Tibial nerve (tissue), 4 donors: ENCODE measurements around the gene TCF7. TPM values are rescaled to one million over a fixed set of nuclear protein-coding genes. Genes with fewer than 3 reads are reported as not detected.

Source experiments
- DNase-seq, 2 donors: peaks; one replicate each; pipeline ENCODE4 v3.0.0-alpha.2; 2019; ENCODE audit warnings: low spot score in 2 of 2
- H3K27ac ChIP-seq, 4 donors: fragments of 200-600 bp; sonication (generic) in 3 of 4; one replicate each; pipeline ENCODE4 v1.5.1; 2017 to 2019; ENCODE audit warnings: mild to moderate bottlenecking in 1 of 4
- H3K27me3 ChIP-seq, 2 donors: fragments of 200-600 bp; sonication (generic) in 1 of 2; one replicate each; pipeline versions ENCODE4 v1.5.1 to v1.6.0; 2017 to 2019
- H3K36me3 ChIP-seq, 3 donors: fragments of 200-600 bp; sonication (generic); one replicate each; pipeline ENCODE4 v1.5.1; 2018 to 2019
- H3K4me1 ChIP-seq, 4 donors: fragments of 200-600 bp; sonication (generic) in 3 of 4; one replicate each; pipeline ENCODE4 v1.5.1; 2017 to 2019
- H3K4me3 ChIP-seq, 4 donors: fragments of 200-600 bp; sonication (generic) in 3 of 4; one replicate each; pipeline ENCODE4 v1.5.1; 2017 to 2019; ENCODE audit warnings: mild to moderate bottlenecking in 1 of 4, moderate library complexity in 1 of 4
- H3K9me3 ChIP-seq, 4 donors: fragments of 200-600 bp; sonication (generic) in 3 of 4; one replicate each; pipeline ENCODE4 v1.5.1; 2017 to 2019
- EP300 ChIP-seq, 2 donors: sonication (generic); formaldehyde crosslinking; IDR thresholded peaks; one replicate each; pipeline ENCODE4 v1.6.1; 2017; ENCODE audit warnings: antibody characterized with exemption in 2 of 2, mild to moderate bottlenecking in 1 of 2
- POLR2A ChIP-seq, 2 donors: fragments of 450-650 bp; IDR thresholded peaks; one replicate each; pipeline ENCODE4 v1.6.1; 2017; ENCODE audit warnings: antibody characterized with exemption in 2 of 2, mild to moderate bottlenecking in 2 of 2, moderate library complexity in 2 of 2
- WGBS, 2 donors: methylation state at CpG; one replicate each; pipeline ENCODE4 v1.1.5; 2018; 5-methylcytosine and 5-hydroxymethylcytosine counted together
- total RNA-seq, 4 donors: library from RNA; depleted of rRNA; stranded (reverse); fragments of >200 nt; gene quantifications; one replicate each; pipeline ENCODE4 v1.1.0, GENCODE V29; 2016
- TF ChIP-seq, protein P1 (sequence below), 5 experiments: fragments of 200-600 bp in 3 of 5; fragments of 450-650 bp in 2 of 5; sonication (generic) in 3 of 5; IDR thresholded peaks; one replicate each; pipeline ENCODE4 v1.5.1; 2016 to 2019; ENCODE audit warnings: antibody characterized with exemption in 5 of 5, mild to moderate bottlenecking in 3 of 5, moderate library complexity in 2 of 5

TCF7 gene
- total RNA-seq, 4 donors from 2014 or later, result 2.5 to 13.2 (median 6.6) TPM

DNA sequence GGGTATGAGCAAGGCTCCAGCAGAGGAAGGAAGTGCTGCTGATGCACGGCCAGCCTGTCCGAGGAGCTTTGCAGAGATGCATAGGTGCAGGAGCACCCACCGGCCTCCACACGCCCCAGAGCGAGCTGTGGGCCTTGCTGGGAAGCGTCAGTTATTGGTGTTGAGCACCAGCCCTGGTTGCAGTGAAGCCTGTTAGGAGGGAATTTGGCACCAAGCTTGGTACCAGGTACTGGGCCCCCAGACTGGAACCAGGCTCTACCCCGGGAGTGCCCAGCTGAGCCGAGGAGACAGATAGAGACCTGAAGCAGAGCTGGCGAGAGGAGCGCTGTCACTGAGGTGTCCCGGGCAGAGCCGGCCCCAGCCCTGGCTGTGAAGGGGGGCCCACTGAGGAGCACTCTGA, 5.2 kb downstream of the TCF7 start:
- H3K9me3 ChIP-seq, result no peaks in the 10 kb centered on the region
- no peak overlapping the region for H3K27ac ChIP-seq
- peaks cover 0 to 4% (median 0%) of the 10 kb centered on the region in 3 donors for H3K36me3 ChIP-seq
- TF ChIP-seq EP300 (IDR thresholded peaks at IDR 0.05) (no peak), POLR2A (IDR thresholded peaks at IDR 0.05) (no peak)
- TF ChIP-seq, protein P1, sequence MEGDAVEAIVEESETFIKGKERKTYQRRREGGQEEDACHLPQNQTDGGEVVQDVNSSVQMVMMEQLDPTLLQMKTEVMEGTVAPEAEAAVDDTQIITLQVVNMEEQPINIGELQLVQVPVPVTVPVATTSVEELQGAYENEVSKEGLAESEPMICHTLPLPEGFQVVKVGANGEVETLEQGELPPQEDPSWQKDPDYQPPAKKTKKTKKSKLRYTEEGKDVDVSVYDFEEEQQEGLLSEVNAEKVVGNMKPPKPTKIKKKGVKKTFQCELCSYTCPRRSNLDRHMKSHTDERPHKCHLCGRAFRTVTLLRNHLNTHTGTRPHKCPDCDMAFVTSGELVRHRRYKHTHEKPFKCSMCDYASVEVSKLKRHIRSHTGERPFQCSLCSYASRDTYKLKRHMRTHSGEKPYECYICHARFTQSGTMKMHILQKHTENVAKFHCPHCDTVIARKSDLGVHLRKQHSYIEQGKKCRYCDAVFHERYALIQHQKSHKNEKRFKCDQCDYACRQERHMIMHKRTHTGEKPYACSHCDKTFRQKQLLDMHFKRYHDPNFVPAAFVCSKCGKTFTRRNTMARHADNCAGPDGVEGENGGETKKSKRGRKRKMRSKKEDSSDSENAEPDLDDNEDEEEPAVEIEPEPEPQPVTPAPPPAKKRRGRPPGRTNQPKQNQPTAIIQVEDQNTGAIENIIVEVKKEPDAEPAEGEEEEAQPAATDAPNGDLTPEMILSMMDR (IDR thresholded peaks at IDR 0.05), result no peak
- no peaks in the 10 kb centered on the region for H3K27me3 ChIP-seq
- H3K4me1 ChIP-seq, result peaks cover 0 to 40% (median 23%) of the 10 kb centered on the region in 4 donors
- no peak for DNase-seq
- 87 to 90% methylated on average over 10 to 12 of the region's 12 CpGs for WGBS, 2 donors
- H3K4me3 ChIP-seq, result no peak overlapping the region

GRCh38 chr5:134120386-134121138, 6.1 kb downstream of the TCF7 start:
- TF ChIP-seq, protein P1 (IDR thresholded peaks at IDR 0.05), result no peak
- TF ChIP-seq POLR2A (IDR thresholded peaks at IDR 0.05) (no peak), EP300 (IDR thresholded peaks at IDR 0.05) (no peak)
- 80% methylated on average over 17 of the region's 17 CpGs for WGBS, 2 donors
- H3K36me3 ChIP-seq, result peaks cover 0 to 4% (median 0%) of the 10 kb centered on the region in 3 donors
- no peaks in the 10 kb centered on the region for H3K27me3 ChIP-seq
- DNase-seq, result no peak
- H3K4me1 ChIP-seq, result peaks cover 0 to 43% (median 31%) of the 10 kb centered on the region in 4 donors
- no peak overlapping the region for H3K4me3 ChIP-seq
- no peak overlapping the region for H3K27ac ChIP-seq
- no peaks in the 10 kb centered on the region for H3K9me3 ChIP-seq

GRCh38 chr5:134122530-134122929, 8.0 kb downstream of the TCF7 start:
- peak overlapping the region in 3 of 4 donors; percentile 29 to 95 (median 71) for H3K27ac ChIP-seq
- H3K4me1 ChIP-seq, result peaks cover 0 to 51% (median 47%) of the 10 kb centered on the region in 4 donors
- peaks cover 0 to 4% (median 0%) of the 10 kb centered on the region in 3 donors for H3K36me3 ChIP-seq
- no peaks in the 10 kb centered on the region for H3K27me3 ChIP-seq
- TF ChIP-seq EP300 (IDR thresholded peaks at IDR 0.05) (no peak), POLR2A (IDR thresholded peaks at IDR 0.05) (no peak)
- TF ChIP-seq, protein P1 (IDR thresholded peaks at IDR 0.05), result no peak
- DNase-seq, result no peak
- WGBS, 2 donors, result 63 to 82% methylated on average over 2 to 3 of the region's 3 CpGs
- no peak overlapping the region for H3K4me3 ChIP-seq
- H3K9me3 ChIP-seq, result no peaks in the 10 kb centered on the region

GRCh38 chr5:134123360-134123759, 8.9 kb downstream of the TCF7 start:
- H3K4me1 ChIP-seq, result peaks cover 0 to 57% (median 52%) of the 10 kb centered on the region in 4 donors
- no peak overlapping the region for H3K4me3 ChIP-seq
- no peaks in the 10 kb centered on the region for H3K27me3 ChIP-seq
- DNase-seq, result no peak
- TF ChIP-seq, protein P1 (IDR thresholded peaks at IDR 0.05), result no peak
- TF ChIP-seq POLR2A (IDR thresholded peaks at IDR 0.05) (no peak), EP300 (IDR thresholded peaks at IDR 0.05) (no peak)
- H3K36me3 ChIP-seq, result peaks cover 0 to 4% (median 0%) of the 10 kb centered on the region in 3 donors
- no peaks in the 10 kb centered on the region for H3K9me3 ChIP-seq
- H3K27ac ChIP-seq, result peak overlapping the region in 3 of 4 donors; percentile 71 to 95 (median 85)
- 71 to 82% methylated on average over 6 of the region's 6 CpGs for WGBS, 2 donors
